ENCODE measurements around the gene KRTAP2-3. TPM values are rescaled to one million over a fixed set of nuclear protein-coding genes. Genes with fewer than 3 reads are reported as not detected.

KRTAP2-3 gene
- total RNA-seq, 1 donor from 2014 or later, result not detected

GRCh38 chr17:41082626-41083025, 22.7 kb upstream of the KRTAP2-3 start:
- Mint-ChIP-seq H3K27me3 (peaks cover 16% of the 10 kb centered on the region), H3K4me1 (no peaks in the 10 kb centered on the region), H3K4me3 (no peak overlapping the region), H3K36me3 (ENCODE audit: low read depth) (no peaks in the 10 kb centered on the region), H3K9me3 (no peaks in the 10 kb centered on the region), H3K27ac (no peak overlapping the region)
- DNase-seq (no peak), ATAC-seq (ENCODE audit: low read depth) (no peak)
- intact Hi-C loops (cut with micrococcal nuclease), result no loop called here
- ChIA-PET POLR2A (no interaction called here), CTCF (no interaction called here)
- TF ChIP-seq CTCF (IDR thresholded peaks at IDR 0.05), result no peak

GRCh38 chr17:41076788-41077187, 16.9 kb upstream of the KRTAP2-3 start:
- H3K27me3 Mint-ChIP-seq, result peaks cover 20% of the 10 kb centered on the region
- H3K9me3 Mint-ChIP-seq, result no peaks in the 10 kb centered on the region
- no peak overlapping the region for H3K4me3 Mint-ChIP-seq
- no peak overlapping the region for H3K27ac Mint-ChIP-seq
- intact Hi-C loops (cut with micrococcal nuclease), result no loop called here
- no peak for DNase-seq
- ChIA-PET CTCF (no interaction called here), POLR2A (no interaction called here)
- H3K4me1 Mint-ChIP-seq, result no peaks in the 10 kb centered on the region
- ATAC-seq (ENCODE audit: low read depth), result no peak
- no peaks in the 10 kb centered on the region for H3K36me3 Mint-ChIP-seq (ENCODE audit: low read depth)
- no peak for TF ChIP-seq CTCF (IDR thresholded peaks at IDR 0.05)

- ChIA-PET CTCF (no interaction called here), POLR2A (no interaction called here)
- intact Hi-C loops (cut with micrococcal nuclease), result no loop called here
- TF ChIP-seq CTCF (IDR thresholded peaks at IDR 0.05), result no peak
- H3K4me3 Mint-ChIP-seq, result no peak overlapping the region
- DNase-seq, result no peak
- H3K27me3 Mint-ChIP-seq, result peaks cover 15% of the 10 kb centered on the region
- H3K36me3 Mint-ChIP-seq (ENCODE audit: low read depth), result no peaks in the 10 kb centered on the region
- no peak overlapping the region for H3K27ac Mint-ChIP-seq
- no peaks in the 10 kb centered on the region for H3K9me3 Mint-ChIP-seq
- no peak for ATAC-seq (ENCODE audit: low read depth)
- no peaks in the 10 kb centered on the region for H3K4me1 Mint-ChIP-seq
These were observed 13.8 kb upstream of the KRTAP2-3 start for GRCh38 chr17:41073676-41074075.

GRCh38 chr17:41071606-41072360, 11.9 kb upstream of the KRTAP2-3 start:
- intact Hi-C loops (cut with micrococcal nuclease), result no loop called here
- ATAC-seq (ENCODE audit: low read depth), result no peak
- no peaks in the 10 kb centered on the region for H3K9me3 Mint-ChIP-seq
- H3K4me1 Mint-ChIP-seq, result no peaks in the 10 kb centered on the region
- H3K36me3 Mint-ChIP-seq (ENCODE audit: low read depth), result no peaks in the 10 kb centered on the region
- POLR2A ChIA-PET, result no interaction called here
- CTCF ChIA-PET, result no interaction called here
- H3K27ac Mint-ChIP-seq, result no peak overlapping the region
- no peak for DNase-seq
- no peak for TF ChIP-seq CTCF (IDR thresholded peaks at IDR 0.05)
- peaks cover 11% of the 10 kb centered on the region for H3K27me3 Mint-ChIP-seq
- no peak overlapping the region for H3K4me3 Mint-ChIP-seq

GRCh38 chr17:41069031-41069430, 9.1 kb upstream of the KRTAP2-3 start:
- Mint-ChIP-seq H3K9me3 (no peaks in the 10 kb centered on the region), H3K27ac (no peak overlapping the region), H3K36me3 (ENCODE audit: low read depth) (no peaks in the 10 kb centered on the region), H3K4me1 (no peaks in the 10 kb centered on the region), H3K4me3 (no peak overlapping the region), H3K27me3 (peaks cover 4% of the 10 kb centered on the region)
- intact Hi-C loops (cut with micrococcal nuclease), result no loop called here
- DNase-seq (no peak), ATAC-seq (ENCODE audit: low read depth) (no peak)
- no peak for TF ChIP-seq CTCF (IDR thresholded peaks at IDR 0.05)
- ChIA-PET POLR2A (no interaction called here), CTCF (no interaction called here)
